Measurements from ENCODE around the gene SLC23A2.

DNA sequence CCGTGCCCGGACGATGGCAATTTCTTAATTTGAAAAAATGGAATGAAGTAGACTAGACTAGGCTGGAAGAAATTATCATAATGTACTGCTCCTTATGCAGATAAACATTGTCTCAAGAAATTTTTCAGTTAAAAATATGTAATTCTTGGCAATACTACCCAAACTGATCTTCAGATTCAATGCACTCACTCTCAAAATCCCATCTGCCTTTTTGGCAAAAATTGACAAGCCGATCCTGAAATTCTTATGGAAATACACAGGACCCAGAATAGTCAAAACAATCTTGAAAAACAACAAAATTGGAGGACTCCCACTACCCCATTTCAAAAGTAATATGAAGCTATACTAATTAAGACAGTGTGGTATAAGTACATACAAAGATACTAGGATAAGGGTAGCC lies 19.0 kb downstream of the SLC23A2 start:
- TF ChIP-seq, protein P1, sequence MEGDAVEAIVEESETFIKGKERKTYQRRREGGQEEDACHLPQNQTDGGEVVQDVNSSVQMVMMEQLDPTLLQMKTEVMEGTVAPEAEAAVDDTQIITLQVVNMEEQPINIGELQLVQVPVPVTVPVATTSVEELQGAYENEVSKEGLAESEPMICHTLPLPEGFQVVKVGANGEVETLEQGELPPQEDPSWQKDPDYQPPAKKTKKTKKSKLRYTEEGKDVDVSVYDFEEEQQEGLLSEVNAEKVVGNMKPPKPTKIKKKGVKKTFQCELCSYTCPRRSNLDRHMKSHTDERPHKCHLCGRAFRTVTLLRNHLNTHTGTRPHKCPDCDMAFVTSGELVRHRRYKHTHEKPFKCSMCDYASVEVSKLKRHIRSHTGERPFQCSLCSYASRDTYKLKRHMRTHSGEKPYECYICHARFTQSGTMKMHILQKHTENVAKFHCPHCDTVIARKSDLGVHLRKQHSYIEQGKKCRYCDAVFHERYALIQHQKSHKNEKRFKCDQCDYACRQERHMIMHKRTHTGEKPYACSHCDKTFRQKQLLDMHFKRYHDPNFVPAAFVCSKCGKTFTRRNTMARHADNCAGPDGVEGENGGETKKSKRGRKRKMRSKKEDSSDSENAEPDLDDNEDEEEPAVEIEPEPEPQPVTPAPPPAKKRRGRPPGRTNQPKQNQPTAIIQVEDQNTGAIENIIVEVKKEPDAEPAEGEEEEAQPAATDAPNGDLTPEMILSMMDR (IDR thresholded peaks at IDR 0.05) = no peak
- TF ChIP-seq, protein P2, sequence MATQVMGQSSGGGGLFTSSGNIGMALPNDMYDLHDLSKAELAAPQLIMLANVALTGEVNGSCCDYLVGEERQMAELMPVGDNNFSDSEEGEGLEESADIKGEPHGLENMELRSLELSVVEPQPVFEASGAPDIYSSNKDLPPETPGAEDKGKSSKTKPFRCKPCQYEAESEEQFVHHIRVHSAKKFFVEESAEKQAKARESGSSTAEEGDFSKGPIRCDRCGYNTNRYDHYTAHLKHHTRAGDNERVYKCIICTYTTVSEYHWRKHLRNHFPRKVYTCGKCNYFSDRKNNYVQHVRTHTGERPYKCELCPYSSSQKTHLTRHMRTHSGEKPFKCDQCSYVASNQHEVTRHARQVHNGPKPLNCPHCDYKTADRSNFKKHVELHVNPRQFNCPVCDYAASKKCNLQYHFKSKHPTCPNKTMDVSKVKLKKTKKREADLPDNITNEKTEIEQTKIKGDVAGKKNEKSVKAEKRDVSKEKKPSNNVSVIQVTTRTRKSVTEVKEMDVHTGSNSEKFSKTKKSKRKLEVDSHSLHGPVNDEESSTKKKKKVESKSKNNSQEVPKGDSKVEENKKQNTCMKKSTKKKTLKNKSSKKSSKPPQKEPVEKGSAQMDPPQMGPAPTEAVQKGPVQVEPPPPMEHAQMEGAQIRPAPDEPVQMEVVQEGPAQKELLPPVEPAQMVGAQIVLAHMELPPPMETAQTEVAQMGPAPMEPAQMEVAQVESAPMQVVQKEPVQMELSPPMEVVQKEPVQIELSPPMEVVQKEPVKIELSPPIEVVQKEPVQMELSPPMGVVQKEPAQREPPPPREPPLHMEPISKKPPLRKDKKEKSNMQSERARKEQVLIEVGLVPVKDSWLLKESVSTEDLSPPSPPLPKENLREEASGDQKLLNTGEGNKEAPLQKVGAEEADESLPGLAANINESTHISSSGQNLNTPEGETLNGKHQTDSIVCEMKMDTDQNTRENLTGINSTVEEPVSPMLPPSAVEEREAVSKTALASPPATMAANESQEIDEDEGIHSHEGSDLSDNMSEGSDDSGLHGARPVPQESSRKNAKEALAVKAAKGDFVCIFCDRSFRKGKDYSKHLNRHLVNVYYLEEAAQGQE (IDR thresholded peaks at IDR 0.05; ENCODE audit: insufficient read depth in 1 of 2, low read depth in 2 of 2, low read length in 1 of 2) = no peak
- TF ChIP-seq SIN3A (IDR thresholded peaks at IDR 0.05; ENCODE audit: borderline replicate concordance, insufficient read depth, low read depth, low read length) = no peak
- TF ChIP-seq POLR2AphosphoS5 (IDR thresholded peaks at IDR 0.05; ENCODE audit: low read depth, low read length) = no peak
- no peak for TF ChIP-seq TCF7L2 (IDR thresholded peaks at IDR 0.05; ENCODE audit: low read depth, low read length)

All from Panc1 (cell line).